Right kidney (tissue), 1 donor: ENCODE data around the gene UBE2I.

Source experiments
- DNase-seq: peaks from one replicate; pipeline ENCODE4 v3.0.0-alpha.2; 2016

The UBE2I gene

DNA sequence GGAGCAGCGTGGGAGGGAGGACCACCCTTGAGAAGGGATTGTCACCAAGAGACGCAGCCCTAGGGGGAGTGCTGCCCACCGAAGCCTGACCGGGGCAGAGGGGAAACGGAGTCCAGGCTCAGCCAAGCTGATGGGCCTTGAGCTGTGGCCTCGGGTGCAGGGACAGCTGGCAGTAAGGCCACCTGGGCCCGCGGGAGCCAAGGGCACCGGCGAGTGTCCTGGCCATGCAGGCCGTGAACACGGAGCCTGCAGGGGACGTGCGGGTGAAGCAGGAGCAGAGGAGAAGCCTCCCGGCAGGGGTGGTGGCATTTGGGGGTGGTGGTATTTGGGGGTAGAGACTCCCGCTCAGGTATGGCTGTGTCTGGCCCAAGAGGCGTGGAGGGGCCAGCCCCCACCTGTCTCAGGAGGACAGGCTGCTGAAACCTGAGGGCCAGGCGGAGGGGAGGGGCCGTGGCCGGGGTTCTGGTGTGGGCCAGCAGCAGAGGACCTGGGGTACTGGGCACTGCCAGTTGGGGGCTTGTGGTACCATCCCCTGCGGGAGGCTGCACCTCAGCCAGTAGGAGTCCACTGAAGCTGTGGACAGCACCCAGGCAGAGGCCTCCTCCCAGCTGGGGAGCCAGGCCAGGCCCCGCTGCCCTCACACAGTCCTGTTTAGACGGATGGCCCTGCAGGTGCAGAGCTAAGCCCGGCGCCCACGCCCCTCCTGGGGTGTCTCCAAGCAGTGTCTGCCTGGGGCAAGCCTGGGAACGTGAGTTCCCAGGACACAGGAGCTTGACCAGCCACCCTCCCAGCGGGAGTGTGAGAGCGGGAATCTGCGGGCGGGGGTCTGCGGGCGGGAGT lies 46.8 kb downstream of the UBE2I start:
- DNase-seq = no peak

DNA sequence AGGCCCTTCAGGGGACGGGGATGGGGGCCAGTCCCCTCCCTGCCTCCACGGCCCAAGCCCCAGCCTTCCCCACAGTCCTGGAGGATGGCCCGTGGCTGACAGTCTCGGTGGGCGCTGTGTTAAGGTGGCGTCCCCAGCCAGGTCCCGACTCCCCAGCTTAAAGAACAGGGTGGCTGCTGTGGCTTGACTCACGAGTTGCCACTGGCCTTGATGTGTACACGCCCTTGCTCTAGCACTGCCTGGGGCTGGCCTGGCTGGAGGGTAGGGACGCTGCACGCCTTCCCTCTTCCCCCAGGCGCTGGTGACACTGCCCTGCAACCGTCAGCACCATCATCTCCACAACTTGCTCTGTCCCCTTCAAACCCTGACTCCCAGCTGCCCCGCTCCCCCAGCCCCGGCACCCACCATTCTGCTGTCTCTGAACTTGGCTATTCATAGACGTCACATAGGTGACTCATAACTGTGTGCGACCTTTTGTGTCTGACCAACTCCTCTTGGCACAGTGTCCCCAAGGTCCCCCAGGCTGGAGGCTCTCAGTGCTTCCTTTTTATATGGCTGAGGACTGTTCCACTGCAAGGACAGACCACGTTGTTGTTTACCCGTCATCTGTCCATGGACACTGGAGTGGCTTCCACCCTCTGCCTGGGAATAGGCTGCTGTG lies 48.6 kb downstream of the UBE2I start:
- no peak for DNase-seq

DNA sequence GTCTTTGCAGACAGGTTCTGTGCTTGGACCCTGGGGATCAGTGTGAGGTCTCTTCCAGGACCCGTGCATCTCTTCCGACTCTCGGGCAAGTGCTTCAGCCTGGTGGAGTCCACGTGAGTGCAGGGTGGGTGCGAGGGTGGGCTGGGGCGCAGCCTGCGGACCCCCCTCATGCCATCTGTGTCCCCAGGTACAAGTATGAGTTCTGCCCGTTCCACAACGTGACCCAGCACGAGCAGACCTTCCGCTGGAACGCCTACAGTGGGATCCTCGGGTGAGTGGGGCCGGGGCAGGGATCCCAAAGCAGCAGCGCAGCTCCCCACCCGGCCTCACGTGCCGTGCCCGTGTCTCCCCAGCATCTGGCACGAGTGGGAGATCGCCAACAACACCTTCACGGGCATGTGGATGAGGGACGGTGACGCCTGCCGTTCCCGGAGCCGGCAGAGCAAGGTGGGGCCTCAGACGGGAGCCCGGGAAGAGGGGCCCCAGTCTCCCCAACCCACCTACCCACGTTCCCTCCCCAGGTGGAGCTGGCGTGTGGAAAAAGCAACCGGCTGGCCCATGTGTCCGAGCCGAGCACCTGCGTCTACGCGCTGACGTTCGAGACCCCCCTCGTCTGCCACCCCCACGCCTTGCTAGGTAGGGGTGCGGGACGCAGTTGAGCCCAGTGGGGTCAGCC lies 52.4 kb downstream of the UBE2I start:
- DNase-seq = no peak

DNA sequence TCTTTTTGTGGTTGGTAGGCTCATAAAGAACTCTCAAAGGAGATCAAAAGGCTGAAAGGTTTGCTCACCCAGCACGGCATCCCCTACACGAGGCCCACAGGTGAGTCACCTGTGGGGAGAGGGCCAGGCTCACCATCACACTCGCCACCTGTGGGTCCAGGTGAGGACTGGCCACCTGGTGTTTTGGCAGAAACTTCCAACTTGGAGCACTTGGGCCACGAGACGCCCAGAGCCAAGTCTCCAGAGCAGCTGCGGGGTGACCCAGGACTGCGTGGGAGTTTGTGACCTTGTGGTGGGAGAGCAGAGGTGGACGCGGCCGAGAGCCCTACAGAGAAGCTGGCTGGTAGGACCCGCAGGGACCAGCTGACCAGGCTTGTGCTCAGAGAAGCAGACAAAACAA lies 53.4 kb downstream of the UBE2I start:
- no peak for DNase-seq

DNA sequence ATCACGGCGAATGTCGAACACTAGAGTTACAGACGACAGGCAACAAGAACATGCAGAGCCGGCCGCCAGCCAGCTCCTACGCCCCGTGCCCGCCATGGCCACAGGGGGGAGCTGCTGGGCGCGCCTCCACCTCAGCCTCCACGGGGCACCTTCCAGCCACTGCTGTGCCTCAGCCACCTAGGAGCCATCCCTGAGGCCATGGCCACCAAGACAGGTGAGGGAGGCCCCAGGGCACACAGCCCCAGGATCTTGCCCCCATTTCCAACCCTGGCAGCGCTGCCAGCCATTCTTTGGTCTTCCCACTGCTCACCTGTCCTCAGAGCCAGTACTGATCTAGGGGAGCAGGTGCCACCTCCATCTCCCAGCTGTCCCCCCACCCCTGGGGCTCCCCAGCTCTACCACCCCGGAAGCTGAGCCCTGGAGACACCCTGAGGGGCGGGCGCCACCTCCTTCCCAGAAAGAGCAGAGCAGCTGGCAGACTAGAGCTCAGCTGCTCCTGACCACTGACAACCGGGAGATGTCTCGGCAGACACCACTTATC lies 54.1 kb downstream of the UBE2I start:
- DNase-seq = no peak

DNA sequence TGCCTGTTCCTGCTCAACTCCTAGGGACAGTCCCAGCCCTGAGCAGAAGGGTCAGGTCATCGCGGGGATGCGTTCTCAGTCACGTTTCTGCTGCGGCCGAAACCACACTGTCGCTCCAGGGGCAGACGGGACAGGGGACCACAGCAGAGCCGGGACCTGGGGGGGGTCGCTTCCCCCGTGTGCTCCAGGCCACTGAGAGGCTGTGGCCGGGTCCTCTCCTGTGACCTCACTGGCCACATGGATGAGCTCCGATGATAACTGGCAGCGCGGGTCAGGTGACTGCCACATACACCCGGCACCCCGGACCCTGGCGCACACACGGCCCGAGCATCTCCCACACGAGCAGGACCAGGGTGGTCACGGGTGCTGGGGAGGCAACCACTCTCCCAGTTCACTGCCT lies 55.1 kb downstream of the UBE2I start:
- no peak for DNase-seq

DNA sequence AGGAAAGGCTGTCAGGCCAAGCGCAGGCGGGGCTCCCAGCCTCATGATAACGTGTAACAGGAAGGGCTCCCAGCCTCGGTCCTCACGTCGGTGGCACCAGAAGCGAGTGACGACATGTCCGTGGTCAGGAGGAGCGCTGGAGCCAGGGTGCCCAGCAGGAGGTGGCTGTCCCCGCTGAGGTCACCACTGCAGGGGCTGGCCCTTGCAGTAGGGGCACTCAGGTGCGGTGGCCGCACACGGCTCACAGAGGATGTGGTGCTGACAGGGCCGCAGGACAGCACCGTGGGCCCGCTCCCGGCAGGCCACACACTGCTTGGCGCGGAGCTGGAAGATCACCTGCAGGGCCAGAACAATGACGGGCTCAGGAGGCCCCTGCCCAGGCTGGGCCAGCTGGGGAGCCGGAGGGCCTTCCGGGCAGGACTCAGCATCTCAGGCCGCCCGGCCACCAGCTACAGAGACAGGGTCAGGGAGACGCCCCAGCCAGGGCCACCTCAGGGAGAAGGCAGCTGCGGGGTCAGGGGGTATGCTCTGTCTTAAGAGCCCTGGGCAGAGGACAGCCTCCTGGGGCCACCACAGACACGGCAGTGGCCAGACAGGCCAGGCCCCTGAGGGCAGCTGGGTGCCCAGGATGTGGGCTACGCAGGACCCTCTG lies 56.8 kb downstream of the UBE2I start:
- DNase-seq = no peak

DNA sequence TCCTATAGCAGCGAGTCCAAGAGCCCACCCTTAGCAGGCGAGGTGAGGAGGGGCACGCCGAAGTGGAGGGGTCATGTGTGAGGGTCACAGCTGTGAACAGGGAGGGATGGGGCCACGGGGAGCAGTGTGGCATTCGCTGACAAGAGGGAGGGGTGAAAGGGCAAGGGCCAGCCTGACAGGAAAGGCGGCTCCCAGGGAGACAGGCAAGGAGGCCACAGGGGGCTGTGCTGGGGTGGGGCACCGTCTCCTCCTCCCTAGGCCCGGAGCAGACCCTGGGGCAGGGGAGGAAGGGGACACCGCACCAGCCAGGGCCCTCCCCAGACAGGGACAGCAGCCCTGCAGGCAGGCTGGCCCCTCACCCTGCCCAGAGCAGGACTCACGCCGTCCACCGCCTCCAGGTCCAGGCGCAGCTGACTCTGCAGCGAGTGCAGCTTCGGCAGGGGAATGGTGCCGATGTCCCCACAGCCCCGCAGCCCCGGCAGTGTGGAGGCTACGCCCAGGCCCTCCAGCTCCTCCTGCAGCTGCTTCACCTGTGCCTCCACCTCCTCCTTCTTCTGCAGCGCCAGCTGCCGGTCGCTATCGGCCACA lies 57.4 kb downstream of the UBE2I start:
- no peak for DNase-seq

DNA sequence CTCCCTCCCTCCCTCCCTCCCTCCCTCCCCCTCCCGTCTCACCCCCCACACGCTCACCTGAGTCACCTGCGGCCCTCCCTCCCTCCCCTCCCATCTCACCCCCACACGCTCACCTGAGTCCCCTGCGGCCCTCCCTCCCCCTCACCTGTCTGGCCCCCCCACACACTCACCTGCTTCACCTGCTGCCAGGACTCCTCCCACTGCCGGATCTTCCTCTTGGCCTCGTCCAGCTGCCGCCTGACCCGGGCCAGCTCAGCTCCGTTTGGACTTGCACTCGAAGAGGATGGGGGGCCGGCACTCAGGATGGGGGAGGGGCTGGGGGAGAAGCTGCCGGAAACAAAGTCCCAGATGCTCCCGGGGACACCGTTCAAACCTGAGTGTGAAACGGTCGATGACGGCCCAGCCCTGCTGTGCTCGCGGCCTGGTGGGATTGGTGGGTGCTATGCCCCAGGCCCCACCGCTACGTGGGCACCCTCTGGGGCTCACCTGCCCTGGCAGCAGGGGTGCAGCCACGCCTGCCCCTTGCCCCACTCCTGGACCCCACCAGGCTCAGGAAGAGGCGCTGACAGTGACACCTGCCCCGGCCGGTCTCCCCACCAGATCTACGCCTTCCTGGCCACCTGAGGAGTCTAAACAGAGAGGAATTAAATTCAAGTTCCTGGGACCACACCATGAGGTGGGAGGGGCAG lies 58.2 kb downstream of the UBE2I start:
- DNase-seq = no peak

DNA sequence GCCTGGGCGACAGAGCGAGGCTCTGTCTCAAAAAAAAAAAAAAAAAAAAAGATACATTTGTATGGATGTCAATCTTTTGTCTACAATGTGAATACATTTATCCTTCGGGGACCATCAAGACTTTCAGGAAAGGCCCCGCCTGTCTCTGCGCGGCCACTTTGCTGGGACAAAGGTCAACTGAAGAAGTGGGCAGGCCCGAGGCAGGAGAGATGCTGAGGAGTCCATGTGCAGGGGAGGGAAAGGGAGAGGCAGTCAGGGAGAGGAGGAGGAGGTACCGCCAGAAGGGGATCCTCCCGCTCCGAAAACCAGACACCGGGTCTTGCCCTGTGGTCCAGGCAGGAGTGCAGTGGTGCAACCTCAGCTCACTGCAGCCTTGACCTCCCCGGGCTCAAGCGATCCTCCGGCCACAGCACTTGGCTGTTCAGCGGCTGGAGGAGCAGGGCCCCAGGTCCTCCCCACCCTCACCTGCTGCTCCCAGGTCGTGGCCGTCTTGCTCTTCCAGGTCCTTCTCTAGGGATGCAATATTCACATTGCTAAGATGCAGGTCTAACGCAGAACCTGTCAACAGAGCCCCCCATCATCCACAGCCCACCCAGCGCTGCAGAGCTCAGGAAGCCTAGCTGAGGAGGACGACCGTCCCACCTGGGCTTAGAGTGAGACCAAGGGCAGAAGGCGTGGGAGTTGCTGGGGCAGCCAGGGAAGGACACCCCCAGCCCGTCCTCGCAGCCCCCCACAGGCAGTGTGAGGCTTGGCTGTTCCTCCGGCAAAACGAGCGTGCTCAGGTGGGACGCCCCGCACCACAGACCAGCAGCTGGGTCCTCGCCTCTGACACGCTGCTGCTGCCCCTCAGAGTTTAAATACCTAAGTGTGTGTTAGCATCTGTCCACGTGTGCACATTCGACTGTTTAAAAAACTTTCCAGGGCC lies 61.9 kb downstream of the UBE2I start:
- DNase-seq = no peak

DNA sequence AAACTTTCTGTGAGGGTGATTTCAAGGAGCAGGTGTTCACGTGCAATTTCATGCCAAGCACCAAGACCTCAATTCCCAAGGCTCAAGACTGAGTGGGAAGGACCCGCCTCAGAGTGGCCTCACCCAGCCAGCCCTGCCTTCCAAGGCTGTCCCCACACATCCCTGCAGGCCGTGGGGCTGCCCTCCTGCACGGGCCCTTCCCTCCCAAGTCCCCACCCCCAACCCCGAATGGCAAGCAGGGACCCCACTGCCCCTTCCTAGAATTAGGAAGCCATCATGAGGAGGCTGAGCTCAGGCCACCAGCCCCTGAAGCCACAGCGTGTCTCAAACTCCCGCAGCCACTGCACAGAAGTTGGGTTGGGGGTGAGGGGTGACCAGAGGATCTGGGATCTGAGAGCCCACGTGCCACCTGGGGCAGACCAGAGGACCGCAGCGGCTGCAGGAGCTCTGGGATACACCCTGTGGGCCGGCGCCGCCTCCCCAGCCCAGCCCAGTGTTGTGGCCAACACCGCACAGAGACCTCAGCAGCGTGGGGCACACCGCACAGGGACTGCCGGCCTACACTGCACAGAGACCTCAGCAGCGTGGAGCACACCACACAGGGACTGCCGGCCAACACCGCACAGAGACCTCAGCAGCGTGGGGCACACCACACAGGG lies 63.0 kb downstream of the UBE2I start:
- DNase-seq = no peak

DNA sequence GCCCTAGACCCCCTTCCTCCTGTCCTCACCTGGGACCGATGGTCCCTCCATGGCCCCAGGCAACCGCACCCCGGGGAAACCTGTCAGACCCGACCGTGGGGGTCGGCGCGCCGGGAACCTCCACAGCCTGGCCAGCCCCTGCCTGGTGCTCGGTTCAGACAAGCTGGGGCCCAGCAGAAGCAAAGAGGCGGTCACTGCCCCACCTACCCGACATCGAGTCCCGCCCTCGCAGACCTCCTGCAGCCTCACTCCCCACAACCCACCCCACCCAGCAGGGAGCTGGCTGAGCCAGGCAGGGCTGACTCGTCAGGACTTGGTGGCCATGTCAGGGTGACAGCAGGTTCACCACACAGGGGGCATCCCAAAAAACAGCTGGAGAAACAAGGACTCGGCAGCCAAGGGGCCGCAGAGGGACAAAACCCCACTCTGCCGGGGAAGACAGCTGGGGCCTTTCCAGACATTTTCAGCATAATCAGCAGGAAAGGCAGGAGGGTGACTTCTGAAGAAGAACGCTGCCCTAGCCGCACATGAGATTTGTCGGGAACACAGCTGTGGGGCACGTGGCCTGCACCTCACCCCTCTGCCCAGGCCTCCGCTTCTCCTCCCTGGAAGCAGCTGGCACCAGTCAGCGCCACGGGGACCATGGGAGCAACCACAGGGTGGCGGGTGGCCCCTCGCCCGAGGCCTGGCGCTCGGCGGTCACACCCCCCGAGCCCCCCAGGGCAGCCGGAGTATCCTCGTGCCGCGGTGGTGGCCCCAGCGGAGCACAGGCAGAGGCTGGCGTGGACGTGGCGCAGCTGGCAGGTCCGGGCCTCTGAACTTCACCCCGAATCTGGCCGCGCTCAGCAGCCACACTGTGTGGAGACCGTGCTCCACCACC lies 65.2 kb downstream of the UBE2I start:
- no peak for DNase-seq

DNA sequence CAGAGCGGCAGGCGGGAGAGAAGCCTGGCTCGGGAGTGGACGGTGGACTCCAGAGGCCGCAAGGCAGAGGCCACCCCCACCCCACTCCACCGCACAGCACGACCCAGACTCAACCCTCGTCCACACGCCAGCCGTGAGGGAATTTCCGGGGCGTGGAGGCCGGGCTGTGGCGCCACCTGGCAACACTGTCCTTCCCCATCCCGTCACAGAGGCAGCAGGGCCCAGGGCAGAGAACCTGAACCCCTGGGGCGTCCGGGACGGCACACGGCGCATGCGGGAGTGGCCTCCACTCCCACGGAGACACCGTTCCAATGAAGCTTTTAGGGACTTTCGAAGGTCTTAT lies 65.8 kb downstream of the UBE2I start:
- no peak for DNase-seq

DNA sequence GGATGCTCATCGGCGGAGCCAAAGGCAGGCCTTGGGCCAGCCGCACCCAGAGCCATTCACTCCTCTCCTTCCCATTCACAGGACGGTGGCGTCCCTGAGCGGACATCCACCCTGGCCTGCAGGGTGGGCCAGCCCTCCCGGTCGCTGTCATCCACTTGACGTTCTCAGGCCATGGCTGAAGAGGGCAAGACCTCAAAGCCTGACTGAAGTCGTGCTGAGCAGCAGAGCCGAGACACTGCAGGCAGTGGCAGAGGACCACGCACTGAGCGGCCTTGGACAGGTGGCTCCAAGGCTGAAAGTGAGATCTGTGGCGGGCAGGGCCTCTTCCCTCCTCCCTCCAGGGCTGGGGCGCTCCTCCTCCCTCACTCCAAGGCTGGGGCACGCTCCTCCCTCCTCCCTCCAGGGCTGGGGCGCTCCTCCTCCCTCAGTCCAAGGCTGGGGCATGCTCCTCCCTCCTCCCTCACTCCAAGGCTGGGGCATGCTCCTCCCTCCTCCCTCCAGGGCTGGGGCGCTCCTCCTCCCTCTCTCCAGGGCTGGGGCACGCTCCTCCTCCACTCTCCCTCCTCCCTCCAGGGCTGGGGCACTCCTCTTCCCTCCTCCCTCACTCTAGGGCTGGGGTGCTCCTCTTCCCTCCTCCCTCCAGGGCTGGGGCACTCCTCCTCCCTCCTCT lies 66.4 kb downstream of the UBE2I start:
- DNase-seq = no peak
